Astrocyte (in vitro differentiated cells and primary cell): ENCODE measurements around the gene KAT7. TPM values are rescaled to one million over a fixed set of nuclear protein-coding genes. Genes with fewer than 3 reads are reported as not detected.

ENCODE experiments used
- DNase-seq: peaks from one replicate; pipeline ENCODE4 v3.0.0-alpha.2; 2010; ENCODE audit warnings: low read depth
- FAIRE-seq: peaks from 2 replicates; lab custom pipeline; 2011; peaks lifted over from hg19 to GRCh38; lab: Jason Lieb, UNC
- H2AFZ ChIP-seq: 2 replicates; pipeline ENCODE4 v1.6.0; 2012; ENCODE audit warnings: low read depth, low read length, inconsistent platforms
- H3K27ac ChIP-seq: 2 replicates; pipeline ENCODE4 v1.5.1; 2011; ENCODE audit warnings: low read depth, low read length, inconsistent platforms
- H3K27me3 ChIP-seq: 2 replicates; pipeline ENCODE4 v1.6.0; 2011; ENCODE audit warnings: low read length, inconsistent platforms; ENCODE audit not compliant: insufficient read depth
- H3K36me3 ChIP-seq: 2 replicates; pipeline ENCODE4 v1.5.1; 2011; ENCODE audit warnings: low read length, inconsistent platforms; ENCODE audit not compliant: insufficient read depth
- H3K4me1 ChIP-seq: 2 replicates; pipeline ENCODE4 v1.5.1; 2011; ENCODE audit warnings: low read length, inconsistent platforms; ENCODE audit not compliant: insufficient read depth
- H3K4me2 ChIP-seq: 2 replicates; pipeline ENCODE4 v1.6.0; 2012; ENCODE audit warnings: low read length, inconsistent platforms
- H3K4me3 ChIP-seq: 2 replicates; pipeline ENCODE4 v1.5.1; 2011; ENCODE audit warnings: low read depth, mild to moderate bottlenecking, low read length, inconsistent platforms; ENCODE audit not compliant: insufficient read depth
- H3K79me2 ChIP-seq: 2 replicates; pipeline ENCODE4 v1.6.0; 2012; ENCODE audit warnings: mild to moderate bottlenecking, low read length, inconsistent platforms; ENCODE audit not compliant: insufficient read depth
- H3K9ac ChIP-seq: 2 replicates; pipeline ENCODE4 v1.6.0; 2012; ENCODE audit warnings: mild to moderate bottlenecking, low read length, inconsistent platforms
- H3K9me3 ChIP-seq: 2 replicates; pipeline ENCODE4 v1.5.1; 2012; ENCODE audit warnings: low read depth, mild to moderate bottlenecking, low read length, inconsistent platforms; ENCODE audit not compliant: insufficient read depth
- H4K20me1 ChIP-seq: 2 replicates; pipeline ENCODE4 v1.6.0; 2012; ENCODE audit warnings: low read length, inconsistent platforms; ENCODE audit not compliant: insufficient read depth
- H3K27ac Mint-ChIP-seq: one replicate; pipeline ENCODE4 v1.8.0; 2021; ENCODE audit warnings: mild to moderate bottlenecking, mixed read lengths; ENCODE audit not compliant: unreplicated experiment
- H3K27me3 Mint-ChIP-seq: one replicate; pipeline ENCODE4 v1.8.0; 2021; ENCODE audit warnings: low read depth, mixed read lengths; ENCODE audit not compliant: unreplicated experiment
- H3K36me3 Mint-ChIP-seq: one replicate; pipeline ENCODE4 v1.8.0; 2021; ENCODE audit warnings: low read depth, mixed read lengths; ENCODE audit not compliant: unreplicated experiment
- H3K4me1 Mint-ChIP-seq: one replicate; pipeline ENCODE4 v1.8.0; 2021; ENCODE audit warnings: low read depth, mixed read lengths; ENCODE audit not compliant: unreplicated experiment
- H3K4me3 Mint-ChIP-seq: one replicate; pipeline ENCODE4 v1.8.0; 2021; ENCODE audit warnings: mild to moderate bottlenecking, moderate library complexity, mixed read lengths; ENCODE audit not compliant: unreplicated experiment
- H3K9me3 Mint-ChIP-seq: one replicate; pipeline ENCODE4 v1.8.0; 2021; ENCODE audit warnings: mild to moderate bottlenecking, mixed read lengths; ENCODE audit not compliant: unreplicated experiment
- EZH2 ChIP-seq: IDR thresholded peaks from 2 replicates; pipeline ENCODE4 v1.6.1; 2012; ENCODE audit warnings: mild to moderate bottlenecking, low read length, inconsistent platforms; ENCODE audit not compliant: insufficient read depth
- total RNA-seq: library from RNA; stranded (reverse); gene quantifications from 2 replicates; pipeline ENCODE4 v1.2.1, GENCODE V29; 2021
- TF ChIP-seq, protein P1 (sequence below): IDR thresholded peaks from 2 replicates; pipeline ENCODE4 v1.5.1; 2011; ENCODE audit warnings: low read depth, mild to moderate bottlenecking, inconsistent platforms, low read length, moderate library complexity; ENCODE audit not compliant: insufficient read depth

KAT7 gene
- total RNA-seq, 1 donor from 2014 or later, result 42.0 TPM

DNA sequence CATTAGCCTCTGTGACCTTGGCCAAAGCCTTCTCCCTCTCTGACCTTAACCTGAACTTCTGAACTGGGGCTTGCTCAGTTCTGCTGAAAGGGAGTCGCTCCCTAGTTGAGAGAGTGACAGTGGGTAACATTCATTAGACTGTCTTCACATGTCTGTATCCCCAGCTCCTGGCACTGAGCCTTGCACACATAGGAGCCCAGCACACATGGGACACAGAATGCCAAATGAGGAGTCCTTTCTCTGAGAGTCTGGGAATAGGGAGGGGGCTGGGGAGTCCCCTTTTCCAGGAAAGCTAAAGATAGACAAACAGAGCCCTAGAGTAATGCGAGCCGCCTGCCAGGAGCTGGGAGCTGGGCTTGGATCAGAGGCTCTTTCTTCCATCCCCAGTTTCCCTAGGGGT, 56.8 kb downstream of the KAT7 start:
- H3K27ac Mint-ChIP-seq, result no peak overlapping the region
- H3K4me1 ChIP-seq, result no peaks in the 10 kb centered on the region
- peaks cover 8% of the 10 kb centered on the region for H3K36me3 Mint-ChIP-seq
- no peak overlapping the region for H3K27ac ChIP-seq
- peaks cover 2% of the 10 kb centered on the region for H3K4me1 Mint-ChIP-seq
- H3K9me3 ChIP-seq, result no peaks in the 10 kb centered on the region
- peaks cover 2% of the 10 kb centered on the region for H3K27me3 Mint-ChIP-seq
- H3K9me3 Mint-ChIP-seq, result no peaks in the 10 kb centered on the region
- no peak overlapping the region for H3K9ac ChIP-seq
- no peaks in the 10 kb centered on the region for H4K20me1 ChIP-seq
- H3K79me2 ChIP-seq, result no peaks in the 10 kb centered on the region
- DNase-seq (no peak), FAIRE-seq (no peak)
- no peak for TF ChIP-seq EZH2
- TF ChIP-seq, protein P1, sequence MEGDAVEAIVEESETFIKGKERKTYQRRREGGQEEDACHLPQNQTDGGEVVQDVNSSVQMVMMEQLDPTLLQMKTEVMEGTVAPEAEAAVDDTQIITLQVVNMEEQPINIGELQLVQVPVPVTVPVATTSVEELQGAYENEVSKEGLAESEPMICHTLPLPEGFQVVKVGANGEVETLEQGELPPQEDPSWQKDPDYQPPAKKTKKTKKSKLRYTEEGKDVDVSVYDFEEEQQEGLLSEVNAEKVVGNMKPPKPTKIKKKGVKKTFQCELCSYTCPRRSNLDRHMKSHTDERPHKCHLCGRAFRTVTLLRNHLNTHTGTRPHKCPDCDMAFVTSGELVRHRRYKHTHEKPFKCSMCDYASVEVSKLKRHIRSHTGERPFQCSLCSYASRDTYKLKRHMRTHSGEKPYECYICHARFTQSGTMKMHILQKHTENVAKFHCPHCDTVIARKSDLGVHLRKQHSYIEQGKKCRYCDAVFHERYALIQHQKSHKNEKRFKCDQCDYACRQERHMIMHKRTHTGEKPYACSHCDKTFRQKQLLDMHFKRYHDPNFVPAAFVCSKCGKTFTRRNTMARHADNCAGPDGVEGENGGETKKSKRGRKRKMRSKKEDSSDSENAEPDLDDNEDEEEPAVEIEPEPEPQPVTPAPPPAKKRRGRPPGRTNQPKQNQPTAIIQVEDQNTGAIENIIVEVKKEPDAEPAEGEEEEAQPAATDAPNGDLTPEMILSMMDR, result no peak
- no peaks in the 10 kb centered on the region for H3K27me3 ChIP-seq
- no peak overlapping the region for H2AFZ ChIP-seq
- H3K4me2 ChIP-seq, result no peak overlapping the region
- no peaks in the 10 kb centered on the region for H3K36me3 ChIP-seq
- no peak overlapping the region for H3K4me3 ChIP-seq
- no peak overlapping the region for H3K4me3 Mint-ChIP-seq

DNA sequence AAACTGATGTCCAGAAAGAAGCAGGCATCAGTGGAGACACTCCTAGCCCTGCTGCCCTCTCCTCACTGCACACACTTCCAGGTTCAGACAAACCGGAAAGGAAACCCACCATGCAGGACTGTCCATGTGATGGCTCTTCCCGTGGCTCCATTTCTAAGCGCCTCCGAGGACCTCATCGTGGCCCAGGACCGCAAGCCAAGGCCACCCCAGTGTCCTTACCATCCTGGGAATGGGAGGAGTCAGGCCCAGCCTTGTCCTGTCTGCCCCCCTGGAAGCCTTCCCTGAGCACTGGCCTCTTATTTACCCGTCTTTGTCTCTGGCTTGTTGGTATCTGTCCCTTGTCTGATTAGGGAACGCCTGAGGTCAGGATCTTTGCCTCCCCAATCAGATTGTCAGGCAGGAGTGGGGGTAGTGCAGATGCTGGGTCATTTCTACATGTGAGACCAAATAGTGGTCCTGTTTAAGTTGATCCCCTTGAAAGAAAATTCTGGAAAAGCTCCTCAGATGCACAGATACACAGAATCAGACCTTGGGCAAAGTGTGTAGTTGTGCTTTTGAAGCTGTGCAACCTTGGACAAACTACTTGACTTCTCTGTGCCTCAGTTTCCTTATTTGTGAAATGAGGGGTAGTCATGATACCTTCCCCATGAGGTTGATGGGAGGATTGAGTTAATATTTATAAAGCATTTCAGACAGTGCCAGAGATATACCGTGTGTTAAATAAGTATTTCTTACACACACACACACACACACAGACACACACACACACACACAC, 58.6 kb downstream of the KAT7 start:
- DNase-seq, result no peak
- H3K9me3 Mint-ChIP-seq, result no peaks in the 10 kb centered on the region
- H3K27me3 ChIP-seq, result no peaks in the 10 kb centered on the region

More for the DNA sequence above, 58.6 kb downstream of the KAT7 start:
- H3K4me1 ChIP-seq, result peaks cover 9% of the 10 kb centered on the region
- no peak overlapping the region for H3K4me3 ChIP-seq
- no peak overlapping the region for H3K4me2 ChIP-seq
- H3K27me3 Mint-ChIP-seq, result peaks cover 7% of the 10 kb centered on the region
- H3K36me3 Mint-ChIP-seq, result peaks cover 8% of the 10 kb centered on the region
- FAIRE-seq, result no peak
- no peaks in the 10 kb centered on the region for H3K9me3 ChIP-seq
- TF ChIP-seq EZH2, result no peak
- TF ChIP-seq, protein P1, result no peak
- no peak overlapping the region for H3K27ac Mint-ChIP-seq
- no peak overlapping the region for H3K4me3 Mint-ChIP-seq
- no peaks in the 10 kb centered on the region for H3K79me2 ChIP-seq
- no peaks in the 10 kb centered on the region for H3K36me3 ChIP-seq
- H3K4me1 Mint-ChIP-seq, result peaks cover 4% of the 10 kb centered on the region
- no peak overlapping the region for H2AFZ ChIP-seq
- no peak overlapping the region for H3K27ac ChIP-seq
- no peaks in the 10 kb centered on the region for H4K20me1 ChIP-seq
- H3K9ac ChIP-seq, result no peak overlapping the region
